Pons (tissue), 1 donor: Measurements from ENCODE around the gene SCNM1.

Experiments
- DNase-seq: peaks from one replicate; pipeline ENCODE4 v3.0.0-alpha.2; 2016; ENCODE audit warnings: low spot score

The SCNM1 gene

GRCh38 chr1:151165738-151166504 lies at the start of gene SCNM1, which contains the start of gene LYSMD1:
TSS of gene SCNM1 (plus strand) at chr1:151166144. CDS start at chr1:151166153, 9 bp downstream.
TSS of gene LYSMD1 (minus strand) at chr1:151165902. CDS start at chr1:151165258, 644 bp downstream.
- peak; percentile 99 for DNase-seq

- DNase-seq: no peak
Measured at GRCh38 chr1:151124763-151125403, 41.1 kb upstream of the SCNM1 start.

GRCh38 chr1:151128800-151129199 lies 37.1 kb upstream of the SCNM1 start:
- no peak for DNase-seq

- peak; percentile 59 for DNase-seq
Measured at GRCh38 chr1:151130987-151131586, 34.9 kb upstream of the SCNM1 start.

- no peak for DNase-seq
Measured at GRCh38 chr1:151131701-151132334, 34.1 kb upstream of the SCNM1 start.

GRCh38 chr1:151132335-151133017 lies 33.5 kb upstream of the SCNM1 start:
- no peak for DNase-seq

- no peak for DNase-seq
Measured at GRCh38 chr1:151133018-151133806, 32.7 kb upstream of the SCNM1 start.

GRCh38 chr1:151134396-151134795 lies 31.5 kb upstream of the SCNM1 start:
- no peak for DNase-seq

GRCh38 chr1:151134991-151135390 lies 31.0 kb upstream of the SCNM1 start:
- no peak for DNase-seq

GRCh38 chr1:151135433-151136385 lies 30.2 kb upstream of the SCNM1 start:
- DNase-seq: no peak

- DNase-seq: no peak
Measured at GRCh38 chr1:151137789-151138188, 28.2 kb upstream of the SCNM1 start.

- no peak for DNase-seq
Measured at GRCh38 chr1:151142411-151143056, 23.4 kb upstream of the SCNM1 start.

GRCh38 chr1:151143057-151143435 lies 22.9 kb upstream of the SCNM1 start:
- no peak for DNase-seq

- DNase-seq: no peak
Measured at GRCh38 chr1:151143986-151144385, 22.0 kb upstream of the SCNM1 start.

- DNase-seq: no peak
Measured at GRCh38 chr1:151144474-151145303, 21.3 kb upstream of the SCNM1 start.

- DNase-seq: no peak
Measured at GRCh38 chr1:151145304-151146071, 20.5 kb upstream of the SCNM1 start.

GRCh38 chr1:151146072-151146411 lies 19.9 kb upstream of the SCNM1 start:
- DNase-seq: no peak
